Measurements from ENCODE around the gene EMC7. TPM values are rescaled to one million over a fixed set of nuclear protein-coding genes. Genes with fewer than 3 reads are reported as not detected.

The EMC7 gene
- polyA plus RNA-seq, 1 experiment = 116 TPM

GRCh38 chr15:34049112-34049511 is 52.5 kb downstream of the EMC7 start:
- ChIA-PET POLR2A (interaction anchor here (1.2 kb wide), 1 partner anchor 10 kb away, joined by 7 read pairs; the partner anchor contains the start of gene AVEN), CTCF (interaction anchor here (0.6 to 0.8 kb wide), 2 partner anchors 13 to 24 kb away, joined by 3 to 5 read pairs; no protein-coding TSS in a partner anchor)
- no peak overlapping the region for H3K4me3 ChIP-seq (ENCODE audit: low read depth, low read length)
- H3K27me3 ChIP-seq (ENCODE audit: control insufficient read depth, insufficient read depth, low read length) = no peaks in the 10 kb centered on the region
- peak overlapping the region; percentile 3 for H3K27ac ChIP-seq (ENCODE audit: low read depth, low read length)
- peak; percentile 53 for DNase-seq (ENCODE audit: low read depth, low spot score)
- TF ChIP-seq CTCF (IDR thresholded peaks at IDR 0.05; ENCODE audit: low read depth, low read length) = no peak
- H3K9me3 ChIP-seq (ENCODE audit: control insufficient read depth, insufficient read depth, low read length) = peaks cover 8% of the 10 kb centered on the region; the same call in 1 of the 2 replicates

DNA sequence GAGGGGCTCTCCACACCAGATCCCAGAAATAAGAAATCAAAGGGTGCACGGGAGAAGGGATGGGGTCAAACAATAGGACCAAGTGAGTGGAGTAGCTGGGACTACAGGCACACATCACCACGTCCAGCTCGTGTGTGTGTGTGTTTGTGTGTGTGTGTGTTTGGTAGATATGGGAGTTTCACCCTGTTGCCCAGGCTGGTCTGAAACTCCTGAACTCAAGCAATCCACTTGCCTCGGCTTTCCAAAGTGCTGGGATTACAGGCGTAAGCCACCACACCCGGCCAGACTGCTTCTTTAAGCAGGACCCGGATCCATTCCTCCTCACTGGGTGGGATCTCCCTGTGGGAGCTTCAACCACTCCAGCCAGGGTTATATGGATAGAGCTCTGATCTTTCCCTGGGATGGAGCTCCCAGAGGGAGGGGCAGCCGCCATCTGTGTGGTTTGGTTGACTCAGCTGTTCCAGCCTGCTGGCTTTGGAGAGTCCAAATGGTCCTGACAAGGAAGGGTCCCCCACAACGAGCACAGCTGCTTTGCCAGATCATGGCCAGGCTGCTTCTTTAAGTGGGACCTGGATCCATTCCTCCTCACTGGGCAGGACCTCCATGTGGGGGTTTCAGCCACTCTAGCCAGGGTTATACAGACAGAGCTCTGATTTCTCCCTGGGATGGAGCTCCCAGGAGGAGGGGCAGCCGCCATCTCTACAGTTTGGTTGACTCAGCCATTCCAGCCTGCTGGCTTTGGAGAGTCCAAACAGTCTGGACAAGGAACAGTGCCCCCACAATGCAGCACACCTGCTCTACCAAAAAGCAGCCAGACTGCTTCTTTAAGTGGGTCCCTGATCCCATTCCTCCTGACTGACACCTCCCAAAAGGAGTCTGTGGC is 53.5 kb downstream of the EMC7 start:
- H3K4me3 ChIP-seq (ENCODE audit: low read depth, low read length) = no peak overlapping the region
- CTCF ChIA-PET = interaction anchor here (0.5 to 1.6 kb wide), 3 partner anchors 21 to 54 kb away, joined by 3 read pairs; no protein-coding TSS in a partner anchor

GRCh38 chr15:34046471-34047145 is 55.1 kb downstream of the EMC7 start:
- Histone ChIP-seq H3K9me3 (ENCODE audit: control insufficient read depth, insufficient read depth, low read length) (peaks cover 8% of the 10 kb centered on the region; the same call in 1 of the 2 replicates), H3K27me3 (ENCODE audit: control insufficient read depth, insufficient read depth, low read length) (no peaks in the 10 kb centered on the region), H3K4me3 (ENCODE audit: low read depth, low read length) (no peak overlapping the region), H3K27ac (ENCODE audit: low read depth, low read length) (no peak overlapping the region)
- TF ChIP-seq CTCF (IDR thresholded peaks at IDR 0.05; ENCODE audit: low read depth, low read length) = no peak
- POLR2A ChIA-PET = no interaction called here
- CTCF ChIA-PET = interaction anchor here (1.6 kb wide), 1 partner anchor 52 kb away, joined by 3 read pairs; no protein-coding TSS in a partner anchor
- DNase-seq (ENCODE audit: low read depth, low spot score) = no peak

More for the DNA sequence above, 53.5 kb downstream of the EMC7 start:
- no peaks in the 10 kb centered on the region for H3K27me3 ChIP-seq (ENCODE audit: control insufficient read depth, insufficient read depth, low read length)
- no peak for DNase-seq (ENCODE audit: low read depth, low spot score)
- peaks cover 8% of the 10 kb centered on the region; the same call in 1 of the 2 replicates for H3K9me3 ChIP-seq (ENCODE audit: control insufficient read depth, insufficient read depth, low read length)
- POLR2A ChIA-PET = interaction anchor here (1.2 to 1.5 kb wide), 2 partner anchors 8 to 9 kb away, joined by 3 to 7 read pairs; partner anchors contain the start of gene AVEN
- peak overlapping the region; percentile 31 for H3K27ac ChIP-seq (ENCODE audit: low read depth, low read length)
- TF ChIP-seq CTCF (IDR thresholded peaks at IDR 0.05; ENCODE audit: low read depth, low read length) = no peak

- CTCF ChIA-PET = no interaction called here
Observed at GRCh38 chr15:34043813-34044212, 57.8 kb downstream of the EMC7 start.

More at GRCh38 chr15:34043813-34044212, 57.8 kb downstream of the EMC7 start:
- no peak for DNase-seq (ENCODE audit: low read depth, low spot score)
- no peak for TF ChIP-seq CTCF (IDR thresholded peaks at IDR 0.05; ENCODE audit: low read depth, low read length)
- no peaks in the 10 kb centered on the region for H3K27me3 ChIP-seq (ENCODE audit: control insufficient read depth, insufficient read depth, low read length)
- POLR2A ChIA-PET = no interaction called here
- no peak overlapping the region for H3K4me3 ChIP-seq (ENCODE audit: low read depth, low read length)
- no peaks in the 10 kb centered on the region for H3K9me3 ChIP-seq (ENCODE audit: control insufficient read depth, insufficient read depth, low read length)
- H3K27ac ChIP-seq (ENCODE audit: low read depth, low read length) = no peak overlapping the region
